NCI-H2196 treated with DMSO at 0.1 percent for 48 hours (cell line): ENCODE data around the gene CMSS1.
"Not testable (repeated sequence)": the region's sequence is repeated elsewhere in the genome, so short reads cannot be mapped to it uniquely, and the experiment has no call there.

Experiments
- DNase-seq: peaks from one replicate; lab custom pipeline; 2025; ENCODE audit not compliant: unreplicated experiment; lab: John Stamatoyannopoulos, UW

Gene CMSS1

DNA sequence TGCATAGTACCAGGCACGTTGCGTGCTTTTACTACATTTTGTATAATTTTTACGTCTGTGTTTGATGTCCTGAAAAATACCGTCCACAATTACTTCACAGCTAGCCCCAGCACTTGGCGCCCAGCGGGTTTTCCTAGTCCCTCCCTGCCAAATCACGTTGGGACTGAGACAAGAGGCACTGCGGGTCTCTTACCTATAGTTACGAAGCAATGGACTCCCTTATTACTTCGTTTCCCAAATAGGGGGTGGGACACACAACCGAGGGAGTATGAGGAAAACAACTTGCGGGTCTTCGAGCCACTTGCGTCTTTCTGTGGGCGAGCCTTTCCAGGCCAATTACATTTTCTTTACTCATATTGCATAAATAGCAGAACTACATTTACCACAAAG lies 620 bp upstream of the CMSS1 start:
- no peak for DNase-seq

DNA sequence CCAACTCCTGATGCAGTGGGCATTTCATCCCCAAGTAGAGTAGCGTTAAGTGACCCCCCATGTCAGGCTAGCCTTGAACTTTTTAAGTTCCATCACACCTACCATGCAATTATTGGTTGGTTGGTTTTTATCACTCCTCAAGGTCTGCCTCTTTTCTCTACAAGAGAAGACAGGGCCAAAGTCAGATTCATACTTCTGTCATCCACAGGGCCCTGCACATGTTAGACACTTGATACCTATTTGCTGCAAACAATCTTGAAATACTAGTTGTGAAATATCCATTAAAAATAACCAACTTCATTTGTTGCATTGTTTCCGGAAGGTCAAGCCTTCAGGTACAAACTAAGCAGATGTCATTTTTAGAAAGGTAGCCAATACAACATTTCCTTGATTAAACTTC lies 1.2 kb downstream of the CMSS1 start:
- no peak for DNase-seq

DNA sequence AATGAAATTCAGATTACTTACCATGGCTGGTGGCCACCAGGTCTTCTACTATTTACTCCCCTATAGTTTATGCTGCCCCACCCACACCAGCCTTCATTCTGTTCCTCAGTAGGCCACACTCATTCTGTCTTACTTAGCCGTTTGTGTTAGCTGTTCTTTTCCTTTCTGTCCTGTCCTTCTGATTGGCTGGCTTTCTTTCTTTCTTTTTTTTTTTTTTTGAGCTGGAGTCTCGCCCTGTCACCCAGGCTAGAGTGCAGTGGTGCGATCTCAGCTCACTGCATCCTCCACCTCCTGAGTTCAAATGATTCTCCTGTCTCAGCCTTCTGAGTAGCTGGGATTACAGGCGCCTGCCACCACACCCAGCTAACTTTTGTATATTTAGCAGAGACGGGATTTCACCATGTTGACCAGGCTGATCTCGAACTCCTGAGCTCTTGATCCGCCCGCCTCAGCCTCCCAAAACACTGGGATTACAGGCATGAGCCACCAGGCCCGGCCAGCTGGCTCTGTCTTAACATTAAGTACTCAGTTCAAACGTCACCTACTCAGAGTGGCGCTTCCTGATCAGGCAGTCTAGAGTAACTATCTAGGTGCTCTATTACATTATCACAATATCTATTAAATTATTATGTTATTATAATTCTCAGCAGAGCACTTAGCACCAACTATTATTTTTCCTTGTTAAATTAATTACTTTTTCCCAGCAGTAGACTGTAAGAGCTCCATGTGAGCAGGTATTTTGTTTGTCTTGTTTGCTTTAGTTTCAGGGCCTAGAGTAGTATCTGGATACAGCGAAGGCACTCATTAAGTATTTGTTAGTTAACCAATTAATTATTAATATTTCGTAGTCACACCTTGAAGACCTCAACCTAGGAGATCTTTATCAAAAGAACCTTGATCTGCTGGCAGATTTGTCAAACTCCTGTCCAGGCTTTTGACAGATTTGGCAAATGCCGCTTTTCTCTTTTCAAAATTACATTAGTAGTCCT lies 6.4 kb downstream of the CMSS1 start:
- no peak for DNase-seq

DNA sequence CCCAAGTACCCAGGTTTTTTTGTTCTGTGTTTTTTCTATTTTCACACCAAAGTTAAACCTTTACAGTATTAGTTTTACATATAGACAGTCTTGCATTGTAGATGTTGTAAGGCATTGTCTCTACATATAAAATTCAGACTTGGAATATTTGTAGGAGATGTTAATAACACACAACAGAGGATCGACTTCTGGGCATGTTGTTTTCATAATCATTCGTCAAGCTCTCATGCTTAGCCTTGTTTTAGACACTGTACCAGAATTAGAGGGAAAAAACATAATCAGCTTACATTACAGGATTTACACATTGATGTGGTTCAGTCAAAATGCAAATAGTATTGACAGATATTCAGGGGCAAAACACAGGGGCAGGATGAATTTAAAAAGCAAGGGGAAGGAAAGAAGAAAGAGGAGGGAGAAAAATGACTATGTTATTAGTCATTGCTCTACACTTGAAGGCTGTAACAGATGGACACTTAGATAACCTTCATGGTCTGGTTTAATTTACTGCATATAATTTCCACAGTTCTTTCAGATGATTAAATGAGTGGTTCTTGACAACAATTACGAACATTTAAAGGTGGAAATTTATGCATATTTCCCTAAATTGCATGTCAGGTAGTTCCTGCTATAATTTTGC lies 7.5 kb downstream of the CMSS1 start:
- no peak for DNase-seq

DNA sequence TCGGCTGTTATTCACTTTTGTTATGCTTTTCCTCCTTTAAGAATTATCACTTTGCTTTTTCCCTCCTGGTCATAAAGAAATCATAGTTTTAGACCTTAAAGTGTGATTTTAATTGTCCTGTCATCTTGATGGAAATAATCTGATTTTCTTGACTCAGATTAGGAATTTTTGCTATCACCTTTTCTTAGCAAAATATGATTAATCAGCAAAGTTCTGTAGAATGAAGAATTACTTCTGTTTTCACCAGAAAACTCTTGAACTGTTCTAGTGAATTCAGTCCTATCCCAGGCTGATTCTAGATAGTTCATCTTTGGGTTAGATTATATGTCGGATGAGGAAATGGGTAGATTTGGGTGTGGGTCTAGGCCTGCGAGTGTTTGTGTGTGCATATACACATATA lies 12.2 kb downstream of the CMSS1 start:
- DNase-seq = no peak

DNA sequence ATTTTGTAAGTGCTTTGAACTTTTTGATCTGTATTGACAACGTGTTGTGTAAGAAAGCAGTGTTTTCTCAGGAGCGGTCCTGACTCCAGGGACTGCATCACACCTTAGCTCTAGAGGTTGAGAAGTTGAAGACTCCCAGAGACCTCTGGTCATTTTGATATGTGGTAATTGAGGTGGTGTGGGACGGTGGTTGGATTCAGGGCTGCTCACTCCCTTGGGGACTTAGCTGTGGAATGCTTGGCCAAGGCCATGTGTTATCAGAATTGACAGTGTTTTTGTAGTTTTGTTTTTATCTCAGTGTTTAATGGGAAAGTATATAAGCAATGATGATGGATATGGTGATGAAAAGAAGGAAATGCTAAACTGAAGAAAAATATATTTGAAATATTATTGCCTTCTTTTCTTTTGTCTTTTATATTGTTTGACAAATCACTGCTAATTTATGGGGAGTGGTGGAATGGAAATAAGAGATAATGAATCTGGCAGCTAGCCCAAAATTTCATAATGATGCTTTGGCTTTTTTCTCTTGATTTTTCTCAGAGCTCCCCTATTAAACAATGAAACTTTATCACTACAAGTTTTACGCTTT lies 16.0 kb downstream of the CMSS1 start:
- DNase-seq = no peak

DNA sequence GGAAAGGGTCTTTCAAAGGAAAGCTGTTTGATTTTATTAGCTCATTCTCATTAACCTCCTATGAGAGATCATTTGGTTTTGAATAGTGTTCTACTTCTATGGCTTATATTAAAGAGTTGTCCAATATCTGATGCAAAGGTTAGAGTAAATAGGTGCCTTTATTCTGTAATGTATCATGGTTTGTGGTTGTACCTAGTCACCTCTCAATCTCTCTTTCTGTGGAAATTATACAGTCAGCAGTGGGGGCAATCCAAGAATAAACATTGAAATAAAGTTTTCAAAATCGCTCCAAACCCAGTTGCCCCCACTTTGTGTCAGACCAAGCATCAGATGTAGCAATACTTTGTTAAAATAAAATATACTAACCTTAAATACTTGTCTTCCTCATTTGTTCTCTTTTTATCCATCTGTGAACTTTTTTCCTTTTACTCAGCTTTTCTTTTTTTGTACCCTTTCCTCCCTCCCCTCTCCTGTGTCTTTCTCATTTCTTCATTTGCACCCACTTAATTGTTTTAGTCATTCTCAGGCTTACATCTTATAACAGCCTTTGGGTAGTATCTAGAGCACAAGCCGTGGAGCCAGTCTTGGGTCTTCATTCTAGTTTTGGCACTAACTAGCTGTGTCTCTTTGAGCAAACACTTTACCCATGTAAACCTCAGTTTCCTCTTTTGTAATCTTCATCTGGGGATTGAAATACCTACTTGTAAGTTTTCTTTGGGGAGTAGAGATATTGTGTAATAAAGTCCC lies 16.7 kb downstream of the CMSS1 start:
- DNase-seq = no peak

DNA sequence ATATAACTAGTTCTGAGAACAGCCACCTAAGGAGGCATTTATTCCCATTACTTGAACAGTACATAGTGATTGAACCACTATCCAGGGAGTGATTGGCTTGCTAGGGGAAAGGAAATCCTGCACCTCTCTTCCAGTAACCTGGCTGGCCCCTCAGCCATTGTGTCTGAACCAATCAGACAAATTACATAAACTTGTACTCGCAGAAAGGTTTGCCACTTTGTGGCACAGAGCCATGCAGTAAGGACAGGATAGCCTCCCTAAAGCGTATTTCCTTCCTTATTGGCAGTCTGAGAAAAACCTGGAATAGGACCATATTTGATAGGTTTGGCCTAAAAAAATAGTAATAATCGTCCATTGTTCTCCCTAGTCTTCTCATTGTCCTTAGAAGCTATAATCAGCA lies 19.0 kb downstream of the CMSS1 start:
- DNase-seq = no peak

DNA sequence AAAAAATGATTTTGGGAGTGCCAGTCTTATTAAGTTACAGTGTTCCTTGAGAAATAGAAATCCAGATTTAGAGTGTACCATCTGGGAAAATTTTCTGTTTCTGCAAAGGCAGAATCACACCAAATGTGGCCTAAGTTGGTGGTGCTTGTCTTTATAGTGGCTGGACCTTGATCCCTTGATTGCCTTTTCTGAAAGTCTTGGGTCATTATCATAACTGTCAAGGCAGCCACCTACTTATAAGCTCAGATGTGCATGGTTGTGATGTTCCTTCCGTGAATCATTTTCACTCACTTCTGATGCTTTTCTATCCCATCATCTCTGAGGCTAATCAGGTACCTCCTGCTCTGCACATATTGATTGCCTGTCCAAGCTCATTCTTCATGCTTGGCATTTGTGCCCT lies 20.1 kb downstream of the CMSS1 start:
- DNase-seq = no peak

DNA sequence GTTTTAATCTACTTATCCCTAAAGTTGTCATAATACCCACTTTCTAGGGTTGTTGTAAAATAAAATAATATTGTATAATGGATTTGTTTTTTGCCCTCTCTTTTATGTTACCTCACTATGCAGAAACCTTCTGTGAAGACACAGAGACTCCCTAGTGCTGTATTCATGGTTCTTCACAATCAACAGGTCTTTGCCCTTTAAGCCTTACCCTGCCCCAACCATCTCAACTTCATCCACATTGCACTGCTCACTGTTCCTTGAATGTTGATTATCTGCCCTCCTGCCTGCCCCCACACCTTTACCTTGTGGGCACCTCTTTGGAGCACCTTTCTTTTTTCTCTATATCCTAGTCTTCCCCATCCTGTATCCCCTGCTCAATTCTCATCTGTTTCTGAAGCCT lies 21.1 kb downstream of the CMSS1 start:
- no peak for DNase-seq

DNA sequence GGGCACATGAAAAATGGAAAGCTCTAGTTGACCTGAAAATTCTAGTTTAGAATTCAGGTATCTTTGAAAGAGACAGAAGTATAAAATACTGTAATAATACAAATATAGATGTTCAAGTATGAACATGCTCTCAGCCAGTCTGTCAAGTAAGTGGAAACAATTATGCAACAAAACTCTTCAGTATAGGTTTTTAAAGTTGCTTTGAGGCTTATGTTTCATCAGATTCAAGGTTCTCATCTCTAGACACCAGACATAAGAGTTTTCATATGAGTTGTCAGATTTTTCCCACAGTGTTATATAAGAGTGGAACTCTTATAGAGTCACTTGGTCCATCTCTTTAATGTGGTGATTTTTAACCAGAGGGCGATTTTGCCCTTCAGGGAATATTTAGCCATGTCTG lies 22.0 kb downstream of the CMSS1 start:
- DNase-seq = no peak

DNA sequence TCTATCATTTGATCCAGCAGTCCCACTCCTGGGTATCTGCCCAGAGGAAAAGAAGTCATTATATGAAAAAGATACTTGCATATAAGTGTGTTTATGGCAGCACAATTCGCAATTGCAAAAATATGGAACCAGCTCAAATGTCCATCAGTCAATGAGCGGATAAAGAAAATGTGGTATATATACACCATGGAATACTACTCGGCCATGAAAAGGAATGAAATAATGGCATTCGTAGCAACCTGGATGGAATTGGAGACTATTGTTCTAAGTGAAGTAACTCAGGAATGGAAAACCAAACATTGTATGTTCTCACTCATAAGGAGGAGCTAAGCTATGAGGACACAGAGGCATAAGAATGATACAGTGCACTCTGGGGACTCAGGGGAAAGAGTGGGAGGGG lies 24.3 kb downstream of the CMSS1 start:
- not testable (repeated sequence) for DNase-seq

DNA sequence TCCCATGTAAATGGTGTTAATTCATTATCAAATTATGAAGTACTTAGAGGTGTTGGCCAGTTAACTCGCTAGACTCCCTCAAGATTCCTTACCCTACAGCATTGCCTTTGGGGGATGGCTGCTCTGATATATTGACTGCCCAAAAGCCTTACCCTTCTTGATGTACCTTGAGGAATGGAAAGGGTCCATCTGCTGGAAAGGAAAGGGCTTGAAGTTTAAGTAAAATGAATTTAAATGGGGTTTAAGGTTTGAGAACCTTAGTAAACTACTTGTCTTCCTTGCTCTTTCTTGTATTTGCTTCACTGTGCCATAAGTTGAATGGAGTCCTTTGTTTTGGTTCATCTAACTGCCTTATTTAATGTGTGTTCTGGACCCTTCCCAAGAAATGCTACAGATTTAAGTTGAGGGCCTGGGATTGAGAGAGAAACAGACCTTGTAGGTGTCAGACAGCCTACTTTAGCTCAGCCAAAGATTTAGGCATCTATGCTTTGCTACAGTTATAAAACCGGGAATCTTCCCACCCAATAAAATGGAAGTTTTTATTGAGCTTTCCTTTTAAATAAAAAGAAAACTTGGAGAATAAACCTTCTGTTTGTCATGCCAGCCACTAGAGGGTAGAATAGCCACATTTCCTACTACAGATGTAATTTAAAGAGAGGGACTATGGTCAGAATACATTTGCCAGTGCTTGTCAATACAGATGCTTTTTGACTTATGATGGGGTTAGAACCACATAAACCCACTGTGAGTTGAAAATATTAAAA lies 25.3 kb downstream of the CMSS1 start:
- DNase-seq = peak; percentile 87

DNA sequence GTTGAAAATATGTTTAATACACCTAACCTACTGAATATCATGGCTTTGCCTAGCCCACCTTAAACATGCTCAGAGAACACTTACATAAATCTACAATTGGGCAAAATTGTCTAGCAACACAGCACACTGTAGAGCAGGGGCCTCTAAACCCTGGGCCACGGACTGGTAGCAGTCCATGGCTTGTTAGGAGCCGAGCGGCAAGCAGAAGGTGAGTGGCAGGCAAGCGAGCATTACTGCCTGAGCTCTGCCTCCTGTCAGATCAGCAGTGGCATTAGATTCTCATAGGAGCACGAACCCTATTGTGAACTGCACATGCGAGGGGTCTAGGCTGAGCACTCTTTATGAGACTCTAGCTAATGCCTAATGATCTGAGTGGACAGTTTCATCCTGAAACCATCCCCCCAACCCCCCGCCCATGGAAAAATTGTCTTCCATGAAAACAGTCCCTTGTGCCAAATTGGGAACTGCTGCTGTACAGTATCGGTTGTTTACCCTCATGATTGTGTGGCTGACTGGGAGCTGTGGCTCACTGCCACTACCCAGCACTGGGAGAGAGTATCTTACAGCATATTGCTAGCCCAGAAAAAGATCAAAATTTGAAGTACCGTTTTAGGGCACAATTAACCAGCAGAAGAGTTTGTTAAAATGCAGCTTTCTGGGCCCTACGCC lies 26.1 kb downstream of the CMSS1 start:
- no peak for DNase-seq

DNA sequence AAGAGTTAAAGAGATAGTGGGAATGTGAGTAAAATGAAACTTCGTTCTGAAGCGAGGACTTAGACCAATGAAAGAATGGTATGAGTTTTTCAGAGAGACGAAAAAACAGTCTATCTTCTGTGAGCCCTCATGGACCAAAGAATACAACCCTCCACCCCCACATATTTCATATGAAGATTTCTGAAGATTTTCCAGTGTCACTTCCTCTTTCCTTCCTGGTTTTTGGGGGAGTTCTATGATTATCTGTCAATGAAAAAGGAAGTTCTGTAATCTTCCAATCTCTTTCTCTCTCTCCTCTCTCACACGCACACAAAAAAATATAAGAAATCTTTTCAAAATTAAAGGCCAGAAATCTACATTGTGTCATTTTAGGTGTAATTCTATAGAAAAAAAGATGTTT lies 27.7 kb downstream of the CMSS1 start:
- no peak for DNase-seq

DNA sequence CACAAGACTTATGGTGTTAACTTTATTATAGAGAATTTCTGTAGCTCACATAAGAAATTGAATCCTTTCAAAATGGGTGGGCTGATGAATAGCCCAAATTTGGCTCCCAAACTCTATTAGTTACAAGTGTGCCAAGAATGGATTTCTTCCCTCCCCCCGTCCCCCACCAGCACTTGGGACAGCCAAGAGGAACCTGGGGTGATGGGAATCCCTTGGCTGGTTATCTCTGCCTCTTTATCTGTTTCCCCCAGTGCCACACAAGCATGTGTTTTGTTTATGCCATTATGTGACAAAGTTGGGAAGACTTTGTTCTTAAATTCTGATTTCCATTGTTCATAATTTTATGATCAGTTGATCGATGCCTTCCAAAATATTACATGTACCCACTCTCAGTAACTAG lies 28.3 kb downstream of the CMSS1 start:
- no peak for DNase-seq

DNA sequence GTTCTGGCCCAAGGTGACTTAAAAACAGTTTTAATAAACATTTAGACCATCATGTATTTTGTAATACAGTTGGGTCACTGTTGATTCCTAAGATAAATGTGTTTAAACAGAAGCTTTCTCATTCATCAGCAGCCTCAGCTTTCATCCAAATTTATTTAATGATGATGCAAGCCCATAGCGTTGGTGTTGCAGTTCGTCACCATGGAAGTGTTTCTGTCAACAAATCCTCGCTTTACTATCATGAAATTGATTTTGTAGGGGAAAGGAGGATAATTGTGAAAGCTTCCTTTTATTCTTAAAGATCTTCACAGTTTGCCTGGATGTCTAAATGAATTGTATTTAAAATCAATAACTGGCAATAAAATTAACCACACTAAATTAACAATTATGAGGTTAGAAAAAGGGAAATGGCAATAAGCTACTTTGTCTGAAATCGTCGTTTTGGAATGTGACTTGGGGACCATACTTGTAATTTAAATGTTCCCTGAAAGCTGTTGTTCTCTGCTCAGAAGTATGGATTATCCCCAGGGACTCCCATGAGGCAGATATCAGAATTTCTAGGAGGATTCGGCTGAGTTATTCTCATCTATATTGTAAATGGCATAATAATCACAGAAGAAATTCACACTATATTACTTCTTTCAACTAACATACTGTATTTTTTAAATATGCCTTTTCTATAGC lies 29.0 kb downstream of the CMSS1 start:
- DNase-seq = peak; percentile 40

DNA sequence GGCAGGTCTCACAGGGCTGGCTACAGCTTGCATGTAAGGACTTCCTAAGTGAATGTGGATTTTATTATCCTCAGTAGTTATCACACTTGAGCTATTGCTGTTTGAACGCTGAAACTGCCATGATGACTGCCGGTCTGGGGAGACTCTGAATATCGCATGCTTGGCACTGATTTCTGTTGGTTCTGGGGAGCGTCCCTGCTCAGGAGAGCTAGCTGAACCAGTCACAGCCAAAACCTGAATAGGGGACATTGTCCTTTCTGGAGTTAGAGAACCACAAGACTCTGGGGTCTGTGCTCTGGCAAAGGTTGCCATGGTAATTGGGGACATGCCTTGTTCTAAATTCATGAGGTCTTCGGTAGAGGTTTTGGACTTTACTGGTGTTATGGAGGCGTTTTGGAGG lies 30.8 kb downstream of the CMSS1 start:
- no peak for DNase-seq

DNA sequence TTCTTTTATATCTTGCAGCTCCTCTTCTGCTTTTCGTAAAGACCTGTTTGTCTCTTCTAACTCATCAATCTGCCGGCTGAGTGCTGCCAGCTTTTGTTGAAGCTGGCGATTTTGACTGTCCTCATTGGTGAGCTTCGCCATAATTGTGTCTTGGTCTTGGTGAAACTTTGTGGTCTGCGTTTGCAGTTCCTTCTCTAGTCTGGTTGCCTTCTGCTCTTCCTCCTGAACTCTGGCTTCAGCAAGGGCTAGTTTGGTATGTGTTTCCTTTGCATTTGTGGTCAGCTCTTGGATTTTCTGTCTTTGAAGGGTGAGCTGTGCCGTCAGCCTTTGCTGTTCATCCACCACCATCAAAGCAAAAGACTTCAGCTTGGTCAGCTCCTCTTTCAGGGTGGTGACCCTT lies 32.9 kb downstream of the CMSS1 start:
- no peak for DNase-seq

DNA sequence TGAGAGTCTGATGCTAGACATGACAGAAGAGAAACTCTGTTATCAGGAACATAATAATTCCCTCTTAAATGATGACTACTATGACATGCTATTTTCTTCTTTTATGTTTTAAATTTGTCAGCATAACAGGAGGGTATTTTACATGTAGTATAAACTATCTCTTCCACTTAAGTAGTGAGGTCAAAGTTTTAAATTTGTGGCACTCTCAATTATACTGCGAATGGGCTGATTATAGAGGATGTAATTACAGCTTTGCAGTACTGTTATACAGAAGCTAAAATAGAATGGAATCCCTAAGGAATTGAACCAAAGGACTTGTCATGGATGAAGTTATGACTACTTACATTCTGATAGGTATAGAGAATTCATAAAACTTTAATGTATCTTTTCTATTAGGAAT lies 34.3 kb downstream of the CMSS1 start:
- no peak for DNase-seq
